Measurements from ENCODE around the gene ESRRA. TPM values are rescaled to one million over a fixed set of nuclear protein-coding genes. Genes with fewer than 3 reads are reported as not detected.

The ESRRA gene
- total and polyA plus RNA-seq, 2 of the 13 experiments (the other 11 are each of a cell fraction or from before 2014, with no cell fraction given): 18.1 to 36.3 TPM

GRCh38 chr11:64269540-64270220 is 35.6 kb upstream of the ESRRA start (continued):
- TF ChIP-seq PRDM15 (CRISPR knock-in tag; IDR thresholded peaks at IDR 0.05): peak; percentile 39; the same call in 1 of the 2 replicates
- TF ChIP-seq NONO (IDR thresholded peaks at IDR 0.05): no peak
- peak; percentile 63 for TF ChIP-seq NONO (CRISPR knock-in tag; conservative IDR thresholded peaks at IDR 0.05)
- TF ChIP-seq U2AF1 (optimal IDR thresholded peaks at IDR 0.05; ENCODE audit: low read depth, low read length): peak; percentile 46
- TF ChIP-seq MTF2 (CRISPR knock-in tag; IDR thresholded peaks at IDR 0.05; ENCODE audit: borderline replicate concordance): peak; percentile 92; the same call in 1 of the 2 replicates
- TF ChIP-seq ZNF572 (CRISPR knock-in tag; IDR thresholded peaks at IDR 0.05): peak; percentile 19; the same call in 1 of the 2 replicates
- peak; percentile 34; the same call in 1 of the 2 replicates for TF ChIP-seq CBX5 (CRISPR knock-in tag; IDR thresholded peaks at IDR 0.05; ENCODE audit: borderline replicate concordance)
- TF ChIP-seq MXI1 (IDR thresholded peaks at IDR 0.05; ENCODE audit: borderline replicate concordance, low read depth, low read length): peak; percentile 39; the same call in 1 of the 3 replicates
- TF ChIP-seq FOXK1 (CRISPR knock-in tag; IDR thresholded peaks at IDR 0.05; ENCODE audit: borderline replicate concordance, low read depth): peak; percentile 89; the same call in 1 of the 2 replicates
- TF ChIP-seq ZNF746 (CRISPR knock-in tag; IDR thresholded peaks at IDR 0.05): no peak; the same call in 1 of the 2 replicates
- TF ChIP-seq, protein P1, sequence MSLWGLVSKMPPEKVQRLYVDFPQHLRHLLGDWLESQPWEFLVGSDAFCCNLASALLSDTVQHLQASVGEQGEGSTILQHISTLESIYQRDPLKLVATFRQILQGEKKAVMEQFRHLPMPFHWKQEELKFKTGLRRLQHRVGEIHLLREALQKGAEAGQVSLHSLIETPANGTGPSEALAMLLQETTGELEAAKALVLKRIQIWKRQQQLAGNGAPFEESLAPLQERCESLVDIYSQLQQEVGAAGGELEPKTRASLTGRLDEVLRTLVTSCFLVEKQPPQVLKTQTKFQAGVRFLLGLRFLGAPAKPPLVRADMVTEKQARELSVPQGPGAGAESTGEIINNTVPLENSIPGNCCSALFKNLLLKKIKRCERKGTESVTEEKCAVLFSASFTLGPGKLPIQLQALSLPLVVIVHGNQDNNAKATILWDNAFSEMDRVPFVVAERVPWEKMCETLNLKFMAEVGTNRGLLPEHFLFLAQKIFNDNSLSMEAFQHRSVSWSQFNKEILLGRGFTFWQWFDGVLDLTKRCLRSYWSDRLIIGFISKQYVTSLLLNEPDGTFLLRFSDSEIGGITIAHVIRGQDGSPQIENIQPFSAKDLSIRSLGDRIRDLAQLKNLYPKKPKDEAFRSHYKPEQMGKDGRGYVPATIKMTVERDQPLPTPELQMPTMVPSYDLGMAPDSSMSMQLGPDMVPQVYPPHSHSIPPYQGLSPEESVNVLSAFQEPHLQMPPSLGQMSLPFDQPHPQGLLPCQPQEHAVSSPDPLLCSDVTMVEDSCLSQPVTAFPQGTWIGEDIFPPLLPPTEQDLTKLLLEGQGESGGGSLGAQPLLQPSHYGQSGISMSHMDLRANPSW (CRISPR knock-in tag; IDR thresholded peaks at IDR 0.05; ENCODE audit: borderline replicate concordance): peak; percentile 96
- no peak; the same call in 1 of the 2 replicates for TF ChIP-seq ZNF646 (CRISPR knock-in tag; IDR thresholded peaks at IDR 0.05)
